Heart left ventricle (tissue), 16 donors: ENCODE data around the gene GSK3B. TPM values are rescaled to one million over a fixed set of nuclear protein-coding genes. Genes with fewer than 3 reads are reported as not detected.

Experiments used
- ATAC-seq, 4 donors: fragments of 200-7000 bp; cut with Tn5 transposase; one replicate each; pipeline ENCODE4 v1.9.1; 2020 to 2022; ENCODE audit warnings: moderate library complexity in 4 of 4, mild to moderate bottlenecking in 3 of 4, moderate number of reproducible peaks in 1 of 4
- DNase-seq, 5 donors: peaks; one replicate each; pipeline ENCODE4 v3.0.0-alpha.2; 2020
- H3K27ac ChIP-seq, 12 donors: fragments of 200-600 bp; sonication (generic) in 4 of 12; one replicate each; pipeline versions ENCODE4 v1.5.0 to v1.8.0; 2016 to 2022; ENCODE audit warnings: mild to moderate bottlenecking in 2 of 12
- H3K27me3 ChIP-seq, 9 donors: fragments of 200-600 bp; sonication (generic) in 2 of 9; one replicate each; pipeline versions ENCODE4 v1.5.1 to v1.8.0; 2016 to 2022; ENCODE audit warnings: mild to moderate bottlenecking in 3 of 9
- H3K36me3 ChIP-seq, 9 donors: fragments of 200-600 bp; sonication (generic) in 2 of 9; one replicate each; pipeline versions ENCODE4 v1.5.0 to v1.8.0; 2018 to 2022; ENCODE audit warnings: mild to moderate bottlenecking in 2 of 9
- H3K4me1 ChIP-seq, 12 donors: fragments of 200-600 bp; sonication (generic) in 4 of 12; one replicate each; pipeline versions ENCODE4 v1.5.0 to v1.8.0; 2016 to 2022; ENCODE audit warnings: mild to moderate bottlenecking in 3 of 12
- H3K4me3 ChIP-seq, 12 donors: fragments of 200-600 bp; sonication (generic) in 4 of 12; one replicate each; pipeline versions ENCODE4 v1.5.0 to v1.8.0; 2017 to 2022; ENCODE audit warnings: mild to moderate bottlenecking in 9 of 12, moderate library complexity in 4 of 12
- H3K9me3 ChIP-seq, 12 donors: fragments of 200-600 bp; sonication (generic) in 4 of 12; one replicate each; pipeline versions ENCODE4 v1.5.0 to v1.8.0; 2016 to 2022; ENCODE audit warnings: mild to moderate bottlenecking in 1 of 12
- POLR2A ChIP-seq, 2 donors: fragments of 450-650 bp; IDR thresholded peaks; one replicate each; pipeline ENCODE4 v1.6.1; 2017; ENCODE audit warnings: antibody characterized with exemption in 2 of 2, mild to moderate bottlenecking in 2 of 2, moderate library complexity in 2 of 2
- WGBS, 4 donors: extraction: QIAGEN DNeasy Blood & Tissue Kit in 2 of 4; methylation state at CpG; one replicate each; pipeline versions ENCODE4 v1.1.5 to v1.1.7; 2013 to 2018; 5-methylcytosine and 5-hydroxymethylcytosine counted together
- intact Hi-C, 10 donors: fragments of 100-400 bp; cut with DNase I; formaldehyde crosslinking; loops; one replicate each; pipeline versions ENCODE4 v1.11.1 to v1.14.2; 2022
- polyA plus RNA-seq, 2 donors: library from polyadenylated mRNA; stranded (reverse); fragments of 200-250 nt; gene quantifications; one replicate each; pipeline ENCODE4 v1.2.3, GENCODE V29; 2013
- total RNA-seq, 9 donors: library from RNA; depleted of rRNA in 2 of 9; stranded (reverse); fragments of >200 nt in 2 of 9; fragmentation: NEBNext Ultra II Directional in 3 of 9; extraction: Animal tissue kit (Norgen Biotek cat#: 25700) in 3 of 9; gene quantifications; one replicate each; pipeline versions ENCODE4 v1.1.0 to v1.2.4, GENCODE V29; 2016 to 2023
- TF ChIP-seq, protein P1 (sequence below), 12 donors: fragments of 200-600 bp; sonication (generic) in 4 of 12; IDR thresholded peaks; one replicate each; pipeline versions ENCODE4 v1.5.0 to v1.8.0; 2018 to 2022; ENCODE audit warnings: antibody characterized with exemption in 12 of 12, mild to moderate bottlenecking in 5 of 12
- donor health status: ischemic (EF 13 %, LVEDD 7.1; RV severe dilation, severe dysfunction).
- donor health status: healthy with polysubstance abuse.
- donor health status: DM: no; HTN: yes; CAD: no.
- donor health status: DM: no; HTN: no; CAD: no.
- donor health status: ischemic (EF 25% LVEDD 6.9; RV normal size, moderate dysfunction).
- donor health status: ischemic (EF 25% LVEDD 5.7; RV mildly dilated, moderate dysfunction).
- donor health status: healthy.
- donor health status: DM: yes; HTN: yes; CAD: no.
- donor health status: ischemic (EF 35%, LVEDD 5.7; RV mildly dilated, moderate dysfunction).
- donor health status: nonischemic (EF 11% LVEDD 7.7; RV severe dilation, severe dysfunction).
- donor health status: DM: yes; HTN: yes; CAD: no.
- donor health status: PGD.
- donor health status: ischemic (EF 29% LVEDD 5.4; RV normal size, mild dysfunction).
- donor health status: nonischemic (EF 23%, LVEDD 6.1; RV moderate dilation, normal function).

The GSK3B gene
- total and polyA plus RNA-seq, 11 donors, result 8.8 to 58.9 (median 41.2) TPM

- Histone ChIP-seq H3K4me1 (peaks cover 0 to 11% (median 0%) of the 10 kb centered on the region in 12 donors), H3K4me3 (no peak overlapping the region), H3K27ac (no peak overlapping the region), H3K9me3 (peaks cover 0 to 16% (median 0%) of the 10 kb centered on the region in 12 donors), H3K27me3 (no peaks in the 10 kb centered on the region), H3K36me3 (peaks cover 0 to 14% (median 0%) of the 10 kb centered on the region in 9 donors)
- TF ChIP-seq, protein P1, sequence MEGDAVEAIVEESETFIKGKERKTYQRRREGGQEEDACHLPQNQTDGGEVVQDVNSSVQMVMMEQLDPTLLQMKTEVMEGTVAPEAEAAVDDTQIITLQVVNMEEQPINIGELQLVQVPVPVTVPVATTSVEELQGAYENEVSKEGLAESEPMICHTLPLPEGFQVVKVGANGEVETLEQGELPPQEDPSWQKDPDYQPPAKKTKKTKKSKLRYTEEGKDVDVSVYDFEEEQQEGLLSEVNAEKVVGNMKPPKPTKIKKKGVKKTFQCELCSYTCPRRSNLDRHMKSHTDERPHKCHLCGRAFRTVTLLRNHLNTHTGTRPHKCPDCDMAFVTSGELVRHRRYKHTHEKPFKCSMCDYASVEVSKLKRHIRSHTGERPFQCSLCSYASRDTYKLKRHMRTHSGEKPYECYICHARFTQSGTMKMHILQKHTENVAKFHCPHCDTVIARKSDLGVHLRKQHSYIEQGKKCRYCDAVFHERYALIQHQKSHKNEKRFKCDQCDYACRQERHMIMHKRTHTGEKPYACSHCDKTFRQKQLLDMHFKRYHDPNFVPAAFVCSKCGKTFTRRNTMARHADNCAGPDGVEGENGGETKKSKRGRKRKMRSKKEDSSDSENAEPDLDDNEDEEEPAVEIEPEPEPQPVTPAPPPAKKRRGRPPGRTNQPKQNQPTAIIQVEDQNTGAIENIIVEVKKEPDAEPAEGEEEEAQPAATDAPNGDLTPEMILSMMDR (IDR thresholded peaks at IDR 0.05), result no peak
- no peak for TF ChIP-seq POLR2A (IDR thresholded peaks at IDR 0.05)
- DNase-seq, result no peak
- intact Hi-C loops, result no loop called here
- WGBS, 4 donors, result 84 to 88% (median 85%) methylated on average over 7 of the region's 7 CpGs
- ATAC-seq, result no peak
Measured at GRCh38 chr3:119924111-119925094, 169.8 kb downstream of the GSK3B start.

DNA sequence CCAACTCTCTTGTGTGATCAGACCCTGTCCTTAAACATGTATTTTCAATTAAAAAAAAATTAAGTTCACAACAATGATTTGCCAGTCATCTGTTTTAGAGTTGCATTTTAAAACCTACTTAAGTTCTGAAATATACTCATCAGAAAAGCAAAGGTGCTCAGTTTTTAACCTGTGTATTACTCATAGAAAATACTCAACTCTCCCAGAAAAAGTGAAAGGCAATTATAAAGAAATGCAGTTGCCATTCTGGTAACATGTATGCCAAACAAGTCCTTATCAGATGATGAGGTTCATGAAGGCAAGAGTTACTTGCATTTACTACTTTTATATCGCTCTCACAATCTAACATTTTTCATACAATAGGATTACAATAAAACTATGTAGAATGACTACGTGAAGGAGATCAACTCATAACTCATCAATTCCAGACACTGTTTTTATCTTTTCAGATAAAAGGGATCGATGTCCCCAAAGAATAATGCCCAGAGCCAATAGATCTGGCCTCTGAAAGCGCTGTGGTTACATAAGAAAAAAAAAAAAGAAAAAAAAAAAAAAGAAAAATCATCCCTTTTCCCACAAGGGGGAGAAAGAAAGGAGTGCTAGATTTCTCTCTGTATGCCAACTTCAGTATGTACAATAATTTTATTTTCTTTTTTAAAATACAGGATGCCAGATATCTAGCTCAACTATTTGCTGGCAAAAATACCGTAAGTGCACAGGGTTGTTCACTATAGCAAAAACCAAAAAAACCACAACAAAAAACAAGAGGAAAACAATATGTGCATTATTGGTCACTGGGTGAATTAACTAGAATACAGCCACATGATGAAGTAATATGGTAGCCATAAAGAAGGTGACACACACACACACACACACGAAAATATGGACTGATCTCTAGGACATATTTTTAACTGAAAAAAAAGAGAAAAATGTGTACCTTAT is 175.0 kb downstream of the GSK3B start:
- H3K27ac ChIP-seq, result no peak overlapping the region
- H3K4me3 ChIP-seq, result no peak overlapping the region
- no peak for ATAC-seq
- H3K4me1 ChIP-seq, result peaks cover 0 to 14% (median 4%) of the 10 kb centered on the region in 12 donors
- DNase-seq, result no peak
- H3K9me3 ChIP-seq, result peaks cover 0 to 16% (median 0%) of the 10 kb centered on the region in 12 donors
- TF ChIP-seq, protein P1 (IDR thresholded peaks at IDR 0.05), result peak in 1 of 12 donors; percentile 6
- TF ChIP-seq POLR2A (IDR thresholded peaks at IDR 0.05), result no peak
- intact Hi-C loops, result no loop called here
- H3K27me3 ChIP-seq, result no peaks in the 10 kb centered on the region
- WGBS, 4 donors, result 85 to 92% (median 90%) methylated on average over 6 of the region's 6 CpGs
- peaks cover 0 to 21% (median 14%) of the 10 kb centered on the region in 9 donors for H3K36me3 ChIP-seq

GRCh38 chr3:119913021-119913420 is 181.2 kb downstream of the GSK3B start:
- H3K9me3 ChIP-seq, result no peaks in the 10 kb centered on the region
- ATAC-seq (no peak), DNase-seq (no peak)
- 87 to 95% (median 92%) methylated on average over 3 of the region's 3 CpGs for WGBS, 4 donors
- no peaks in the 10 kb centered on the region for H3K27me3 ChIP-seq
- no peak for TF ChIP-seq POLR2A (IDR thresholded peaks at IDR 0.05)
- TF ChIP-seq, protein P1 (IDR thresholded peaks at IDR 0.05), result no peak
- H3K4me3 ChIP-seq, result no peak overlapping the region
- H3K27ac ChIP-seq, result no peak overlapping the region
- H3K36me3 ChIP-seq, result peaks cover 0 to 46% (median 31%) of the 10 kb centered on the region in 9 donors
- intact Hi-C loops, result loop anchor here in 1 of 10 donors (5.0 kb wide), 1 partner anchor 179 kb away; the partner anchor contains the start of gene GSK3B
- peaks cover 0 to 26% (median 5%) of the 10 kb centered on the region in 12 donors for H3K4me1 ChIP-seq
